ENCODE results near the gene TUB.

The TUB gene

DNA sequence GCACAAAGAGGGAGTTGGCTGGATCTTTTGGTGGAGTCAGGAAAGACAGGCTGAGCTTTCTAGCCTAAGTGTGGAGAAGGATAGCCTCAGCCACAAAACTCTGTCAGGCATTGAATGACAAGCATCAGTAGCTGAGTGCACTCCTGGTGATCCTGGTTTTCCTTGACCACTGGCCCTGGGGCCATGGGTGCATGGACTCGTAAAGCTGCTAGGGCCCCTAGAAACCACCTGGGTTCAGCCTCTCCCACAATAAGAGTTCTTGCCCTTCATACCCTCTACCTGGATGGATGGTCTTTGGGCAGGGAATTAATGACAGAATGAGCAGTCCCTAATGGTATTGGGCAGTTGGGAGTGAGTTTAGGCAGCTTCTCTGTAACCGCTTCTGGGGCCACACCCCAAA is 22.9 kb downstream of the TUB start:
- H3K36me3 ChIP-seq (replicated peaks), result no peaks in the 10 kb centered on the region
- H3K27me3 ChIP-seq (replicated peaks), result no peaks in the 10 kb centered on the region
- in situ Hi-C loops (cut with HindIII; ENCODE audit: low pct_ligation_motif_present, low sequenced_read_pairs), result no loop called here
- H3K4me3 ChIP-seq (ENCODE audit: low read depth, low read length), result no peak overlapping the region
- no peak overlapping the region for H3K27ac ChIP-seq
- TF ChIP-seq, protein P1, sequence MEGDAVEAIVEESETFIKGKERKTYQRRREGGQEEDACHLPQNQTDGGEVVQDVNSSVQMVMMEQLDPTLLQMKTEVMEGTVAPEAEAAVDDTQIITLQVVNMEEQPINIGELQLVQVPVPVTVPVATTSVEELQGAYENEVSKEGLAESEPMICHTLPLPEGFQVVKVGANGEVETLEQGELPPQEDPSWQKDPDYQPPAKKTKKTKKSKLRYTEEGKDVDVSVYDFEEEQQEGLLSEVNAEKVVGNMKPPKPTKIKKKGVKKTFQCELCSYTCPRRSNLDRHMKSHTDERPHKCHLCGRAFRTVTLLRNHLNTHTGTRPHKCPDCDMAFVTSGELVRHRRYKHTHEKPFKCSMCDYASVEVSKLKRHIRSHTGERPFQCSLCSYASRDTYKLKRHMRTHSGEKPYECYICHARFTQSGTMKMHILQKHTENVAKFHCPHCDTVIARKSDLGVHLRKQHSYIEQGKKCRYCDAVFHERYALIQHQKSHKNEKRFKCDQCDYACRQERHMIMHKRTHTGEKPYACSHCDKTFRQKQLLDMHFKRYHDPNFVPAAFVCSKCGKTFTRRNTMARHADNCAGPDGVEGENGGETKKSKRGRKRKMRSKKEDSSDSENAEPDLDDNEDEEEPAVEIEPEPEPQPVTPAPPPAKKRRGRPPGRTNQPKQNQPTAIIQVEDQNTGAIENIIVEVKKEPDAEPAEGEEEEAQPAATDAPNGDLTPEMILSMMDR (IDR thresholded peaks at IDR 0.05; ENCODE audit: low read depth, low read length, missing control alignments), result no peak
- no peak for DNase-seq

DNA sequence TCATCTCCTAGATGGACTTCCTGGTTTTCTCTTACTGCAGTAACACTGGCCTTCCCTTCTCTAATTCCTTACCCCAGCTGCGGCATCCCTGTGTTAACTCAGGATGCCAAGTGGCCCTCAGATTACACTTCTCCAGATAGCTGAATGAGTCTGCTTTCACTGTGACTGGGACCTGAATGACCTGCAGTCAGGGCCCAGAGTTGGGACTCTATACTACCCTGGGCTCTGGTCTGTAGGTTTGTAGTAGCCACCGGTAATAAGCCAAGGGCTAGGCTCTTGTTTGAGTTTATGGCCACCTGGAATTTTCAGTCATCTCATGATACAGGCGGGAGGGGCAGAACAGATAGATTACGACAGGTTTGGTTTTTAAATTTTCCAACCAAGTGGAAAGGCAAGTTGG is 24.1 kb downstream of the TUB start:
- H3K4me3 ChIP-seq (ENCODE audit: low read depth, low read length), result no peak overlapping the region
- in situ Hi-C loops (cut with HindIII; ENCODE audit: low pct_ligation_motif_present, low sequenced_read_pairs), result no loop called here
- DNase-seq, result no peak
- H3K27ac ChIP-seq, result no peak overlapping the region
- H3K36me3 ChIP-seq (replicated peaks), result no peaks in the 10 kb centered on the region
- H3K27me3 ChIP-seq (replicated peaks), result no peaks in the 10 kb centered on the region
- TF ChIP-seq, protein P1 (IDR thresholded peaks at IDR 0.05; ENCODE audit: low read depth, low read length, missing control alignments), result no peak

DNA sequence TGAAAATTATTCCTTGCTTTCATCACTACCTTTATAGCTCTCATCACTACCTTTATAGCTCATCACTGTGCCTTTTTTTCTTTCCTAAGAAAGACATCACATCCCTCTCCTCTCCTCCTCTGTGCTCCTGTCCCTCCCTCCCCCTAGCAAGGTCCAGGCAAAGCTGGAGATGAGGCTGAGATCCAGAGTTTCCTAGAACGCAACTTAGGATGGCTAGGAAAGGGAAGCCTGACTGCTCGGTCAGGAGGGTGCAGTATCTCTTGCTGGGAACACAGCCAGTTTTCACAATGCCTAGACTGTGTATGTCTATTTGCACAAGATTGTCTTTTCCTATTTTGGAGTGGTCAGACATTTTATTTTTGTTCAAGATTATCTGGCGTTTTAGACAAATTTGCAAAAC is 24.7 kb downstream of the TUB start:
- H3K36me3 ChIP-seq (replicated peaks), result no peaks in the 10 kb centered on the region
- DNase-seq, result no peak
- no peak overlapping the region for H3K4me3 ChIP-seq (ENCODE audit: low read depth, low read length)
- no peak overlapping the region for H3K27ac ChIP-seq
- H3K27me3 ChIP-seq (replicated peaks), result no peaks in the 10 kb centered on the region
- in situ Hi-C loops (cut with HindIII; ENCODE audit: low pct_ligation_motif_present, low sequenced_read_pairs), result no loop called here
- TF ChIP-seq, protein P1 (IDR thresholded peaks at IDR 0.05; ENCODE audit: low read depth, low read length, missing control alignments), result no peak

DNA sequence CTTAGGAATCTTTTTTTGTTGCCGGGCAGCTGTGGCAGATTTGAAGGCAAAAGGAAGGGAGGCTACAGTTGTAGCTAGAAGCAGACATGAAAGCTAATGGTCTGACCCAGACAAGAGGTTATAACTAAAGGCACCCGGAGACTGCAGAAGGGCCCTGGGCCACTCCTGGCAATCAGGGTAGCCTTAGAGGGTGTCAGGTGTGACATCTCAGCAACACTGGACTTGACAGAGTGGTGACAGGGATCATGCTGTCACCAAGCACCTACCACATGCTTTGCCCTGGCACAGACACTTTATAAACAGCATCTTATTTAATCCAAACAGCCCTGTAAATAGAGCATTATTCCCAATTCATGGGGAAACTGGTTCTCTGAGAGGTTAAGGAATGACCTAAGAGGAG is 25.7 kb downstream of the TUB start:
- H3K4me3 ChIP-seq (ENCODE audit: low read depth, low read length), result no peak overlapping the region
- in situ Hi-C loops (cut with HindIII; ENCODE audit: low pct_ligation_motif_present, low sequenced_read_pairs), result no loop called here
- no peak for DNase-seq
- H3K27me3 ChIP-seq (replicated peaks), result no peaks in the 10 kb centered on the region
- H3K36me3 ChIP-seq (replicated peaks), result no peaks in the 10 kb centered on the region
- TF ChIP-seq, protein P1 (IDR thresholded peaks at IDR 0.05; ENCODE audit: low read depth, low read length, missing control alignments), result no peak
- no peak overlapping the region for H3K27ac ChIP-seq

DNA sequence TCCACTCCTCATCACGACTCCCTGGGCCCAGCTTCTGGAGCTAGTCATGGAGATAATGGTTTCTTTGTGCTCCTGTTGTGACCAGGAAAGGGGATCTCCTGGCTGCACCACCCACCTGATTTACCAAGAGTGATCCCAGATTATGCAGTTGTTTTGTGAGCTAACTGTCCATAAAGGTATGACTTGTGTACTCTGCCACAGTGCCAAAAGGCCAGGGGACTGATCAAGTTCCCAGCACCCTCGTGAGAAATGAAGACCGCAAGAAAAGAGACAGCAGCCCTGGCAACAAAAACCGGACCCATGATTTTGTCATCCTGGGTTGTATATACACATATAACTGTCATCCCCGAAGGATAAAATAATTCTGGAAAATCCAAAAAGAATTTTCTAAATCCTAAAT is 26.6 kb downstream of the TUB start:
- in situ Hi-C loops (cut with HindIII; ENCODE audit: low pct_ligation_motif_present, low sequenced_read_pairs), result no loop called here
- Histone ChIP-seq H3K4me3 (ENCODE audit: low read depth, low read length) (no peak overlapping the region), H3K27me3 (replicated peaks) (peaks cover 2% of the 10 kb centered on the region), H3K36me3 (replicated peaks) (no peaks in the 10 kb centered on the region), H3K27ac (no peak overlapping the region)
- DNase-seq, result no peak
- TF ChIP-seq, protein P1 (IDR thresholded peaks at IDR 0.05; ENCODE audit: low read depth, low read length, missing control alignments), result no peak

DNA sequence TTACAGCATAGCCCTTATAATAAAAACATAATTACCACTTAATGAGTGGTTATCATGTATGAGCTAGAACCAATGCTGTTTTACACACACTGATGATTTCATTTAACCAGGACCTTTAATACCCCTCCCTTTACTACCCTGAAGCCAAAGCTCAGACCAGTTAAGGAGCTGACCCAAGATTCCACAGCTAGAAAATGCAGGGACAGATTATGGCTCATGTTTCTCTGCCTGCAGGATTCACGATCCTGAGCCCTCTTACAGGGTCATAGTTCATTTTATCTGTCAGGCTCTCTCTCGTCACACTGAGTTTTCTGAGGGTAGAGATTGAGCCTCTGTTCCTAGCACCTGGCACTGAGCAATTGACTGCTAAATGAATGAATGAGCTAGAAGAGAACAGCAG is 27.4 kb downstream of the TUB start:
- Histone ChIP-seq H3K36me3 (replicated peaks) (no peaks in the 10 kb centered on the region), H3K27ac (no peak overlapping the region), H3K27me3 (replicated peaks) (peaks cover 2% of the 10 kb centered on the region), H3K4me3 (ENCODE audit: low read depth, low read length) (no peak overlapping the region)
- no peak for DNase-seq
- TF ChIP-seq, protein P1 (IDR thresholded peaks at IDR 0.05; ENCODE audit: low read depth, low read length, missing control alignments), result no peak
- in situ Hi-C loops (cut with HindIII; ENCODE audit: low pct_ligation_motif_present, low sequenced_read_pairs), result no loop called here
